LNCaP clone FGC (cell line): ENCODE results near the gene HLA-A.

ENCODE experiments used
- DNase-seq: peaks from one replicate; pipeline ENCODE4 v3.0.0-alpha.2; 2011; ENCODE audit warnings: low read depth
- H3K4me3 ChIP-seq: 2 replicates; pipeline ENCODE4 v1.5.1; 2011; ENCODE audit warnings: mild to moderate bottlenecking, low read depth, low read length, control low read depth
- CTCF ChIP-seq: IDR thresholded peaks from 2 replicates; pipeline ENCODE4 v1.5.1; 2012; ENCODE audit warnings: mild to moderate bottlenecking; ENCODE audit not compliant: control insufficient read depth, insufficient read depth; ENCODE audit errors: extremely low read depth

Gene HLA-A

GRCh38 chr6:29935273-29935955 lies 6.9 kb upstream of the HLA-A start:
- no peak overlapping the region for H3K4me3 ChIP-seq
- TF ChIP-seq CTCF = no peak
- DNase-seq = no peak

DNA sequence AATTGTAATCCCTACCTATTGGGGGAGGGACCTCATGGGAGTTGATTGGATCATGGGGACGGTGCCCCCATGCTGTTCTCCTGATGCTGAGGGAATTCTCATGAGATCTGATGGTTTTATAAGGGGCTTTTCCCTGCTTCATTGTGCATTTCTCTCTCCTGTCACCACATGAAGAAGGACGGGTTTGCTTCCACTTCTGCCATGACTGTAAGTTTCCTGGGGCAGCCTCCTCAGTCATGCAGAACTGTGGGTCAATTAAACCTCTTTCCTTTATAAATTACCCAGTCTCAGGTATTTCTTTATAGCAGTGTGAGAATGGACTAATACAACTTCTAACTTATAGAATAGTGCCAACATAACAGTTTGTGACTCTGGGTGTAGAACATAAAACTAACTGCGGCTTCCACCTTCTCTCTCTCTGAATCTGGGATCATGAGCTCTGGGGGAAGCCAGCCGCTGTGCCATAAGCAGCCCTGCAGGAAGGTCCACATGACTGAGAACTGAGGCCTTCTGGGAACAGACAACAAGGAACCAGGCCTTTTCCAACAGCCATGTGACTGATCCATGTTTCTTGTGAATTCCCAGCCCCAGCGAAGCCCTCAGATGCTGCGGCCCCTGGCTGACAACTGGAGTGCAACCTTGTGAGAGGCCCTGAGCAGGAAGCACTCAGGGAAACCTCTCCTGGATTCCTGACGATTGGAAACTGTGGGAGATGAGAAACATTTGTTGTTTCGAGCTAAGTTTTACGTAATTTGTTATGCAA lies 3.4 kb upstream of the HLA-A start:
- no peak overlapping the region for H3K4me3 ChIP-seq
- DNase-seq = no peak
- TF ChIP-seq CTCF = no peak

- no peak for DNase-seq
- H3K4me3 ChIP-seq = no peak overlapping the region
- no peak for TF ChIP-seq CTCF
Measured at GRCh38 chr6:29941016-29941415, 1.3 kb upstream of the HLA-A start.

- DNase-seq = no peak
- no peak for TF ChIP-seq CTCF
- no peak overlapping the region; the same call in 1 of the 2 replicates for H3K4me3 ChIP-seq
Measured at GRCh38 chr6:29941471-29941870, 861 bp upstream of the HLA-A start.

- DNase-seq = no peak
- no peak for TF ChIP-seq CTCF
- H3K4me3 ChIP-seq = peak overlapping the region; percentile 70
Measured at GRCh38 chr6:29941916-29942274, 437 bp upstream of the HLA-A start.

GRCh38 chr6:29943053-29943966 lies 978 bp downstream of the HLA-A start:
- TF ChIP-seq CTCF = no peak
- H3K4me3 ChIP-seq = peak overlapping the region; percentile 70
- DNase-seq = no peak
